ENCODE measurements around the gene HSPA12B.

The HSPA12B gene

GRCh38 chr20:3738111-3739053 lies 5.9 kb downstream of the HSPA12B start (continued):
- TF ChIP-seq PRDM4 (tag by site-specific recombination; IDR thresholded peaks at IDR 0.05), result no peak
- TF ChIP-seq ZNF549 (tag by site-specific recombination; IDR thresholded peaks at IDR 0.05), result no peak
- TF ChIP-seq ZNF830 (tag by site-specific recombination; IDR thresholded peaks at IDR 0.05; ENCODE audit: low read depth), result no peak
- no peak for TF ChIP-seq ZNF175 (tag by site-specific recombination; IDR thresholded peaks at IDR 0.05)
- TF ChIP-seq ZNF19 (tag by site-specific recombination; IDR thresholded peaks at IDR 0.05; ENCODE audit: low read depth), result no peak
- no peak for TF ChIP-seq SCRT1 (tag by site-specific recombination; IDR thresholded peaks at IDR 0.05; ENCODE audit: borderline replicate concordance)
- TF ChIP-seq ZNF10 (tag by site-specific recombination; IDR thresholded peaks at IDR 0.05), result no peak
- TF ChIP-seq GFI1B (tag by site-specific recombination; IDR thresholded peaks at IDR 0.05), result no peak
- no peak for TF ChIP-seq ZNF138 (tag by site-specific recombination; IDR thresholded peaks at IDR 0.05; ENCODE audit: borderline replicate concordance)
- TF ChIP-seq ZNF610 (tag by site-specific recombination; IDR thresholded peaks at IDR 0.05; ENCODE audit: borderline replicate concordance), result no peak
- TF ChIP-seq ZNF473 (tag by site-specific recombination; IDR thresholded peaks at IDR 0.05), result no peak
- no peak for TF ChIP-seq ZNF221 (tag by site-specific recombination; IDR thresholded peaks at IDR 0.05; ENCODE audit: borderline replicate concordance)
- TF ChIP-seq ZFP37 (tag by site-specific recombination; IDR thresholded peaks at IDR 0.05), result no peak
- no peak for TF ChIP-seq ZNF335 (tag by site-specific recombination; conservative IDR thresholded peaks at IDR 0.05)
- no peak for TF ChIP-seq ZNF580 (tag by site-specific recombination; IDR thresholded peaks at IDR 0.05)
- TF ChIP-seq ZNF660 (tag by site-specific recombination; IDR thresholded peaks at IDR 0.05), result no peak
- peak; percentile 35; the same call in 1 of the 2 replicates for TF ChIP-seq TCF7L2 (IDR thresholded peaks at IDR 0.05; ENCODE audit: borderline replicate concordance, low read depth, low read length)
- TF ChIP-seq ZNF280C (tag by site-specific recombination; IDR thresholded peaks at IDR 0.05), result no peak
- TF ChIP-seq ZFP69B (tag by site-specific recombination; IDR thresholded peaks at IDR 0.05), result no peak
- peak; percentile 83 for TF ChIP-seq ZFHX2 (tag by site-specific recombination; conservative IDR thresholded peaks at IDR 0.05)
- peak; percentile 78 for TF ChIP-seq ZIC2 (tag by site-specific recombination; IDR thresholded peaks at IDR 0.05)
- no peak for TF ChIP-seq ZNF184 (tag by site-specific recombination; IDR thresholded peaks at IDR 0.05)
- no peak for TF ChIP-seq ZNF302 (tag by site-specific recombination; IDR thresholded peaks at IDR 0.05; ENCODE audit: low read depth)
- TF ChIP-seq ZBTB11 (tag by site-specific recombination; conservative IDR thresholded peaks at IDR 0.05; ENCODE audit: low read depth), result no peak
- peak; percentile 88 for TF ChIP-seq GLIS1 (tag by site-specific recombination; IDR thresholded peaks at IDR 0.05)
- no peak for TF ChIP-seq ZXDB (tag by site-specific recombination; IDR thresholded peaks at IDR 0.05)
- no peak for TF ChIP-seq OSR2 (tag by site-specific recombination; IDR thresholded peaks at IDR 0.05)
